HG02981 (cell line): Measurements from ENCODE around the gene ENOX1.
A peak's percentile ranks its signal among the peaks of the same experiment; 100 is the strongest.

Source experiments
- ATAC-seq: cut with Tn5 transposase; IDR thresholded peaks from one replicate; pipeline ENCODE4 v1.9.1; 2021; ENCODE audit warnings: mild to moderate bottlenecking, moderate library complexity; ENCODE audit not compliant: unreplicated experiment

The ENOX1 gene

DNA sequence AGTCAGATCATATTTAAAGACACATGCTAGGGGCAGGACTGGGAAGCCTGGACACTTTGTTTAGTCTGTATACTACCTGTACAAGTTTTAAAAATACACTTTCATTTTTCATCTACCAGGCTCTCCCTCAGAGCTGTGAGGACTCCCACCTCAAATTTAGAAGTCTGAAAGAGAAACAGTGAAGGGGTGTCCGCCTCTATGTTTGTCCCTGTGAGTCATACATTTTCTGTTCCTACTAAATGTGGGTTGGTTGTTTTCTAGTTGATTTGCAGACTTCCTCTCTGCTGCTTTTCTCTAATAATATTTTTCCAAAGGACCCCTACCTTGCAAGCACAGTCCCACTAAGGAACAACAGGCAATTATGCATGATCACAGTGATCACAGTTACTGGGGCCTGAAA is 110.5 kb downstream of the ENOX1 start:
- peak; percentile 78 for ATAC-seq

DNA sequence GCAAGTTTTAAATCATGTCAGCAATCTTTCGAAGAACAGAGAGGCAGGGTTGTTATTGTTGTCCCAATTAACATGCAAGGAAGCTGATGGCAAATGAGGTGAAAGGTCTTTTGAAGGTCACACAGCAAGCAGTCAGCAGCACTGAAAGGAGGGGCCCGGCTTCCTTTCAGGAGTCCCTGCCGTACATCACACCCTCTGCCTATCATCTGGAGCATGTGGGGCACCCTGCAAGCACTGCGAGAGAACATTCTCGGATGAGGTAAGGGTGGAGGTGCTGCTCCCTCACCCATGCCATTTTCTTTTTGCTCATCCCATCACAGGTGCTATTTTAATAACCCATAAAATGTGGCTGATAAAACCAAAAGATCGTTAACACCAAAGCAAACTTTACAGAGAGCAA is 111.2 kb downstream of the ENOX1 start:
- ATAC-seq = no peak

- no peak for ATAC-seq
These were observed 116.8 kb downstream of the ENOX1 start for GRCh38 chr13:43669964-43670363.

GRCh38 chr13:43669101-43669500 is 117.7 kb downstream of the ENOX1 start:
- ATAC-seq = no peak

DNA sequence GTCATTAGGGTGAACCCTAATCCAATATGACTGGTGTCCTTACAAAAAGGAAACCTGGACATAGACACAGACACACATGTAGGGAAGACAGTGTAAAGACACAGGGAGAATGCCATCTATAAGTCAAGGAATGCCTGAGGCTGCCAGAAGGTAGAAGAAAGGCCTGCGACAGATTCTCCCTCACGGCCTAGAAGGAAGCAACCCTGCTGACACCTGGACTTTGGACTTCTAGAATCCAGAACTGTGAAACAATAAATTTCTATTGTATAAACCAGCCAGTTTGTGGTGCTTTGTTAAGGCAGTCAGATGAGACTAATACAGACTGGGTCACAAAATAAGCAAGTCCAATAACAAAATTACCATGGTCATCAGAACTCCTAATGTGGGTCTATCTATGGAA is 120.4 kb downstream of the ENOX1 start:
- ATAC-seq = no peak

GRCh38 chr13:43665388-43665787 is 121.4 kb downstream of the ENOX1 start:
- ATAC-seq = no peak

GRCh38 chr13:43664700-43665191 is 122.0 kb downstream of the ENOX1 start:
- ATAC-seq = no peak

- ATAC-seq = no peak
These were observed 123.2 kb downstream of the ENOX1 start for GRCh38 chr13:43663474-43664090.

- ATAC-seq = no peak
These were observed 123.8 kb downstream of the ENOX1 start for GRCh38 chr13:43662976-43663375.

DNA sequence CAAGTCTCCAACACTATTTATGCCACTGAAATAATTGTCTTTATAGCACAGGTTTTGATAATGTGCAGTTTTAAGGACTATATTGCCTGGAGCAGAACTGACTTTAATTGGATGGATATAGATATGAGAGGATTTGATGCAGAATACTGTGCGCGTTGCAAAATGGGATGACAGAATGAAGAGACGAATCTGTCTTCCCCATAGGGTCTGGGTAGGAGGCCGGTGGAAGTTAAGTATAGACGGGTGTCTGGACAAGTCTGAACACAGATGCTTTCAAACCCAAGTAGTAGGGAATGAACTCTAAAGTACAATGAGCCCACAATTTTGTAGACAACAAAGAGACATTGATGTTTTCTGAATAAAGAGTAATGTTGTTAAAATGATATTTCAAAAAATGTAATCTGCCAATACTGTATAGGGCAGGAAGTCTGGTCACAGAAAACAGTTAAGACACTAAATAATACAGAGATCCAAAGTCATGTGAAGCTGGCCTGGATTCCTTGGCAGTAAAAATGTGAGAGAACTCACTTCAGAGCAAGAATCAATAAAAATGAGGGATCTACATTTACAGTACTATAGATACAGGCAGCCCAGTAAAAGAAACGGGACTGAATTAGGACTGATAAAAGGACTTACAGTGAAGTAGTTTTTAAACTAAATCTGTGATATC is 125.5 kb downstream of the ENOX1 start:
- ATAC-seq = no peak

- no peak for ATAC-seq
These were observed 129.3 kb downstream of the ENOX1 start for GRCh38 chr13:43657485-43657884.

DNA sequence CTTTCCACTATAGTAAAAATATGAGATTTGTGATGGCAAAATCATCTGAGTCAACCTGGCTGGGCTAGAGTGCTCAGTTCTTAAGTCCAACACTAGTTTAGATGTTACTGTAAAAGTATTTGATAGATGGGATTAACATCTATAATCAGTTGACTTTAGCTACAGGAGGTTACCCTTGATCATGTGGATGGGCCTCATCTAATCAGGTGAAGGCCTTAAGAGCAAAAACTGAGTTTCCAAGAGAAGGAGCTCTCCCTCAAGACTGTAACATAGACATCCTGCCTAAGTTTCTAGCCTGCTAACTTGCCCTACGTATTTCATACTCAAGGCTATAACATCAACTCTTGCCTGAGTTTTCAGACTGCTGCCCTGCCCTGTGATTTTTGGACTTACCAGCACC is 132.8 kb downstream of the ENOX1 start:
- no peak for ATAC-seq

DNA sequence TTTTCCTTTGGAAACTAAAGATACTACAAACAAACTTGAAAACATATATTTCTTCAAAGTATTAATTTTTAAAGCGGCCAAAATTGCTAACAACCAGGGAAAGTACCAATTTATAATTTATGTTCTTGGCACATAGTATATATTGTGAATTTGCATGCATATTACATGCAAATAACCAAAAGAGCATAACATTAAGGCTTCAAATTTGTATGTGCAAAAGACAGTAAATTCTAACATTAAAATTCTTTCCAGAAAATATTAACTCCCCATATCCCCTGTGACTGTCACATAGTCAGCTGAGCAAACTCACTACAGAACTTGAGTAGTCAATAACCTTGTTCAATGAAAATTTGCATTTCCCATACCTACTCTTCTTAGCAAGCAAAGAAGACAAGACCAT is 133.4 kb downstream of the ENOX1 start:
- no peak for ATAC-seq

- no peak for ATAC-seq
These were observed 134.0 kb downstream of the ENOX1 start for GRCh38 chr13:43652760-43653159.

GRCh38 chr13:43650882-43651281 is 135.9 kb downstream of the ENOX1 start:
- no peak for ATAC-seq

DNA sequence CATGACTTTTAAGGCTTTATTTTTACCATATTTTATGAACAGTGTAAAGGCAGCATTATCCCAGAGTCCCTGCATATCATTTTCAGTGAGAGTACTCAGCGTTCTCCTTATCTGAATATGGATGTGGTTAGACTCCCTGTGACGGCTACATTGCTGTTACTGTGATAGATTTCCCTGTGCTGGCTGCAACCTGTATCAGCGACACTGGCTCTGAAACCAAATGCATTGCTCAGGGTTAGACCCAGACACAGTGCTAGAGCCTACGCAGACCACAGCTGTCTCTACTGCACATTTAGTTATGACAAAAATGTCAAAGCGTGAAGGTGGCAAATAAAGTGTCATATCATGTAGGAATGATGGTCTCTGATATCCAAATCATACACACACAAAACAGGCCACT is 138.0 kb downstream of the ENOX1 start:
- ATAC-seq = no peak

- no peak for ATAC-seq
These were observed 139.3 kb downstream of the ENOX1 start for GRCh38 chr13:43647471-43647870.

DNA sequence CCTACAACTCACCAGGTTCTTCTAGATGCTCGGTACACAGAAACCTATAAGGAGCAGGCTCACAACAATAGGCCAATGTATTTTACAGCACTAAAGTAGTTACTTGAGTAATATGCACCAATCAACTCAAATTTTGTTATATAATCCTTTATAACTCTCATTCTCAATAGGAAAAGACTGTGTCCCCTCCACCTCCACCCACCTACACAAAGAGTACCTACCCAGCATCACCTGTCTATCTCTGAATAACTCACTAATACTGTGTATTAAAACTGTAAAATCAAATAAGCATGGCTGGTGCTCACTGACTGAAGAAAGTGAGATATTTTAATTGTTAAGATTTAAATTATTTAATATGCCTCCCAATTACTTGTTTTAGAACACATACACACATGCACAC is 146.3 kb downstream of the ENOX1 start:
- no peak for ATAC-seq

- ATAC-seq = no peak
These were observed 155.7 kb downstream of the ENOX1 start for GRCh38 chr13:43631106-43631505.

DNA sequence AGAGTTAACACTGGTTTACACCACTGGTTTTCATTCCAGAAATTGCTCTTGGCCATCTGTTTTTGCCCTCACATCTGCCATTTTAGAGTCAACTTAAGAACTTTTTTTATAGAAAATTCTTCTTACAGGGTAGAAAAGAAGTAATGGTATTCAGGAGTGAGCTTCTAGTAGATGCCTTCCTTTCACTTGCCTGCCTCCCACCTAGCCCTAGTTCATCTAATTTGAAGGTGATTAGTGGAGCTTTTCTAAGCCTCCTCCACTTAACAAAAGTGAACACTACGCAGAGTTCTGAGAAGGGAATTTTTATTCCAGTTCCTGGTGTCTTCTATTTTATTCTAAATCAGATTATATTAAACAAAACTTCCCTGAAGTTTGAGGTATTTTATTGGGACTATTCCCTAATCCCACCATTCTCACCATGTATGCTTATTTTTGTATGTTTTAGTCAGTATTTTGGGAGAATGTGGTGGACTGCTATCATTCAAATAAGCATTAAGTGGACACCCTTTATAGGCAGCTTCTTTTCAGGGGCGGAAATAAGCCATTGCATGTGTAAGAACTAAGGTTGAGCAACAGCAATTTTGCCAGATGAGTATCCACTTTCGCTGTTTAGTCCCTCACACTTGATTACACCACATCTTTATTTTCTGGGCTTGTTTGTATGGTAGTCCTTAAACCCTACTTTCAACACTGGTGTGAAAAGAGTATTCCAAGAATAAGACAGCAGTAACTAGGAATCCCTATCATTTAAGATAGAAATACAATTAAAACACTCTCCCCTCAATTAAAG is 156.9 kb downstream of the ENOX1 start:
- ATAC-seq = no peak

GRCh38 chr13:43626994-43627393 is 159.8 kb downstream of the ENOX1 start:
- ATAC-seq = no peak

DNA sequence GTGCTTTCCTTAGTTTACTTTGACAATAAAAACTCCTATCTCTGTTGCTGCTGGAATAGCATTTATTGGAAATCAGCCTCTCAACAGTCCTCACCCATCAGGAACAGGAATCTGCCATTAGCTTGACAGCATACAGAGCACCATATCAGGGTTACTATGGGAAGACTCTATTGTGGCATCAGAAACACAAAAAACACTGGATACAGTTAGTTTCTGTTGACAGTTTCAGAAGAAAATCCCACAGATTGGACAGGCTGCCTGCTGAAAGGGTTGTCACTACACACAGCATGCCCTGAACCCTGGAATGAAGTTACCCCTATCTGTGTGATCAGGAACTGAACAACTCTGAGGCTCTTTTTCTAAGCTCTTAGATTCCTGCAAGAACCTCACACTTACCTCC is 172.7 kb downstream of the ENOX1 start:
- ATAC-seq = no peak
